ENCODE data around the gene PRRC2B.

DNA sequence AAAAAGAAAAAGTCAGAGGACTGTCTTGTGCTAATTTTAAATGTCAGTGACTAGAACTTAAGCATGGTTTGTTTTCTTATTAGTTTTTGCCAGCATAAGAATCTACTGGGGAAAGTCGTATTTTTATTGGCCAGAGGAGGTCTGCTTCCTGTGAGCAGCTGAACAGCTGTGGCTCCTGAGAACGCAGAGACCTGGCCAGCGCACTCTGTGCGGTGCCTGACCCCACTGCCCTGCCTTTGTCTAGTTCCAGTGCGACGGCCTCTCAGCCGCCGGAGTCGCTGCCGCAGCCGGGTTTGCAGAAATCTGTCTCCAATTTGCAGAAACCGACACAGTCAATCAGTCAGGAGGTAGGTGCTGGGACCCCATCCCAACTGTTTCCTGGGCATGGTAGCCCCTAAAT lies 42.5 kb downstream of the PRRC2B start:
- TF ChIP-seq, protein P1, sequence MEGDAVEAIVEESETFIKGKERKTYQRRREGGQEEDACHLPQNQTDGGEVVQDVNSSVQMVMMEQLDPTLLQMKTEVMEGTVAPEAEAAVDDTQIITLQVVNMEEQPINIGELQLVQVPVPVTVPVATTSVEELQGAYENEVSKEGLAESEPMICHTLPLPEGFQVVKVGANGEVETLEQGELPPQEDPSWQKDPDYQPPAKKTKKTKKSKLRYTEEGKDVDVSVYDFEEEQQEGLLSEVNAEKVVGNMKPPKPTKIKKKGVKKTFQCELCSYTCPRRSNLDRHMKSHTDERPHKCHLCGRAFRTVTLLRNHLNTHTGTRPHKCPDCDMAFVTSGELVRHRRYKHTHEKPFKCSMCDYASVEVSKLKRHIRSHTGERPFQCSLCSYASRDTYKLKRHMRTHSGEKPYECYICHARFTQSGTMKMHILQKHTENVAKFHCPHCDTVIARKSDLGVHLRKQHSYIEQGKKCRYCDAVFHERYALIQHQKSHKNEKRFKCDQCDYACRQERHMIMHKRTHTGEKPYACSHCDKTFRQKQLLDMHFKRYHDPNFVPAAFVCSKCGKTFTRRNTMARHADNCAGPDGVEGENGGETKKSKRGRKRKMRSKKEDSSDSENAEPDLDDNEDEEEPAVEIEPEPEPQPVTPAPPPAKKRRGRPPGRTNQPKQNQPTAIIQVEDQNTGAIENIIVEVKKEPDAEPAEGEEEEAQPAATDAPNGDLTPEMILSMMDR (IDR thresholded peaks at IDR 0.05): no peak
- TF ChIP-seq POLR2A (IDR thresholded peaks at IDR 0.05): no peak
